BLaER1 (cell line): ENCODE results near the gene ZNF597.
"Not testable (repeated sequence)": the region's sequence is repeated elsewhere in the genome, so short reads cannot be mapped to it uniquely, and the experiment has no call there.

Experiments
- H3K27ac ChIP-seq: shearing (Covaris generic); formaldehyde crosslinking; 2 replicates; pipeline ENCODE4 v1.8.1; 2022
- H3K27me3 ChIP-seq: shearing (Covaris generic); formaldehyde crosslinking; 2 replicates; pipeline ENCODE4 v1.8.1; 2022
- H3K36me3 ChIP-seq: shearing (Covaris generic); formaldehyde crosslinking; 2 replicates; pipeline ENCODE4 v1.8.1; 2022
- H3K4me1 ChIP-seq: shearing (Covaris generic); formaldehyde crosslinking; 2 replicates; pipeline ENCODE4 v1.8.1; 2022
- H3K4me2 ChIP-seq: shearing (Covaris generic); formaldehyde crosslinking; 2 replicates; pipeline ENCODE4 v1.8.1; 2022
- H3K4me3 ChIP-seq: shearing (Covaris generic); formaldehyde crosslinking; 2 replicates; pipeline ENCODE4 v1.8.1; 2022
- H3K9ac ChIP-seq: shearing (Covaris generic); formaldehyde crosslinking; 2 replicates; pipeline ENCODE4 v1.8.1; 2022
- H3K9me3 ChIP-seq: shearing (Covaris generic); formaldehyde crosslinking; 2 replicates; pipeline ENCODE4 v1.8.1; 2022
- H4K20me1 ChIP-seq: shearing (Covaris generic); formaldehyde crosslinking; 2 replicates; pipeline ENCODE4 v1.8.1; 2022
- Cebpa-rat ChIP-seq: shearing (Covaris generic); IDR thresholded peaks from 2 replicates; pipeline ENCODE4 v1.8.1; 2022

Gene ZNF597

DNA sequence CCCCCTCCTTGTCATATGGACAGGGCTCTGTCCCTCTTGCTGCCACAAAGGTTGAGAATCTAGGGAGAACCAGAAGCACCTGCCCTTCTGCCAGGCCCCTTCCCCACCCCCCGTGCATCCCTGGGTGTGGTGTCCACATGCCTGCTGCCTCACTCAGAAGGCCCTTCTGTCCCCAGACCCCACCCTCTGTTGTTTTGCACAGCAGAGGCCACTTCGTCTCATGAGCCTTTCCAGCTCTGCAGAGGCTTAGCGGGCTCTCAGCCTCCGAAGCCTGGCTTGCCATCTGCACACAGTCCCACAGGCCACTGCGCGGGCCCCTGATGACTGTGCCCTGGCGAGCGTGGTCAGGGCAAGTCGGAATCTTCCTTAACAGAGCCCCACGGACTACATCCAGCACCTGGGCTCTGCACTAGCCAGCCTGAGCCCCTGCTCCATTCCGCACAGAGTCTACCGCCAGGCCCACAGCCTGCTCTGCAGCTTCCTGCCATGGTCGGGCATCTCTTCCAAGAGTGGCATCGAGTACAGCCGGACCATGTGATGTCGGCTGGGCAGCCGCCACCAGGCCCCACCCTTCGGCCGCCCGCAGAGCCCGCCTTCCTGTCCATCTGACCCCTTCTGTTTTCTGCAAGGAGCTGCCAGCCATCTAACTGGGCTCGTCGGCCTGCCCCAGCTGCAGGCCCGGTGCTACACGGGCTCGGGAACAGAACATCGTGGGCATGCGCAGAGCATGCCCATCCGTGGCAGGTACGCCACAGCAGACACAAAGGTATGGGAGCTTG is 41.2 kb upstream of the ZNF597 start:
- Histone ChIP-seq H3K4me2 (no peak overlapping the region), H3K4me1 (peaks cover 10% of the 10 kb centered on the region), H3K9ac (no peak overlapping the region), H3K27ac (no peak overlapping the region), H4K20me1 (peaks cover 57% of the 10 kb centered on the region), H3K36me3 (peaks cover 87% of the 10 kb centered on the region), H3K4me3 (no peak overlapping the region), H3K9me3 (no peaks in the 10 kb centered on the region), H3K27me3 (no peaks in the 10 kb centered on the region)
- TF ChIP-seq Cebpa-rat, result no peak

DNA sequence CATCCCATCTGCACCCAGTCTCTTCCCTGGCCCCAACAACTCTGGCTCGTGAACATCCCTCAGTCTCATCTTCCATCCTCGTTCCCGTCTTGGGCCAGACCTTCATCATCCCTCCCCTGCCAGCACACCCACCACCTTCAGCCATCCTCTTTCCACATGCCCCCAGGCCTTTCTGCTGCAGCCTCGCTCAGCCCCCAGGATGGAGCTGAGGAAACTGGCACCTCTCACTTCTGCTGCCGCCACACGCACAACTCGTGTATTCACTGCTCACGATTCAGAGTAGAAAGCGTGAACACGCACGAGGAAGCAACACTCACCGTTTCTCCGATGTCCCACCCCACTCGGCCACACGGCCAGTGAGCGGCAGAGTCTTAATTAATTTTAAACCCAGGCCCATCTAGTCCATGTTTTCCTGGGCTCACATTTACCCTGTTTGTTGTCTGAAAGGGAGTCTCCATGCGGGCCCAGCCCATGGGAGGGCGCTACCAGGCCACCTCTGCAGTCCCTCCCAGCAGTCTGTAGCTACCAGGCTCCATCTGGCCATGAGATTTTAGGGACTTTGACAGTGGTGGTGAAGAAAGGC is 39.4 kb upstream of the ZNF597 start:
- H3K27ac ChIP-seq, result no peak overlapping the region
- no peaks in the 10 kb centered on the region for H3K27me3 ChIP-seq
- no peak overlapping the region for H3K4me3 ChIP-seq
- H4K20me1 ChIP-seq, result peaks cover 74% of the 10 kb centered on the region
- TF ChIP-seq Cebpa-rat, result no peak
- peaks cover 100% of the 10 kb centered on the region for H3K36me3 ChIP-seq
- no peak overlapping the region for H3K9ac ChIP-seq
- no peak overlapping the region for H3K4me2 ChIP-seq
- H3K4me1 ChIP-seq, result peaks cover 4% of the 10 kb centered on the region
- H3K9me3 ChIP-seq, result no peaks in the 10 kb centered on the region

DNA sequence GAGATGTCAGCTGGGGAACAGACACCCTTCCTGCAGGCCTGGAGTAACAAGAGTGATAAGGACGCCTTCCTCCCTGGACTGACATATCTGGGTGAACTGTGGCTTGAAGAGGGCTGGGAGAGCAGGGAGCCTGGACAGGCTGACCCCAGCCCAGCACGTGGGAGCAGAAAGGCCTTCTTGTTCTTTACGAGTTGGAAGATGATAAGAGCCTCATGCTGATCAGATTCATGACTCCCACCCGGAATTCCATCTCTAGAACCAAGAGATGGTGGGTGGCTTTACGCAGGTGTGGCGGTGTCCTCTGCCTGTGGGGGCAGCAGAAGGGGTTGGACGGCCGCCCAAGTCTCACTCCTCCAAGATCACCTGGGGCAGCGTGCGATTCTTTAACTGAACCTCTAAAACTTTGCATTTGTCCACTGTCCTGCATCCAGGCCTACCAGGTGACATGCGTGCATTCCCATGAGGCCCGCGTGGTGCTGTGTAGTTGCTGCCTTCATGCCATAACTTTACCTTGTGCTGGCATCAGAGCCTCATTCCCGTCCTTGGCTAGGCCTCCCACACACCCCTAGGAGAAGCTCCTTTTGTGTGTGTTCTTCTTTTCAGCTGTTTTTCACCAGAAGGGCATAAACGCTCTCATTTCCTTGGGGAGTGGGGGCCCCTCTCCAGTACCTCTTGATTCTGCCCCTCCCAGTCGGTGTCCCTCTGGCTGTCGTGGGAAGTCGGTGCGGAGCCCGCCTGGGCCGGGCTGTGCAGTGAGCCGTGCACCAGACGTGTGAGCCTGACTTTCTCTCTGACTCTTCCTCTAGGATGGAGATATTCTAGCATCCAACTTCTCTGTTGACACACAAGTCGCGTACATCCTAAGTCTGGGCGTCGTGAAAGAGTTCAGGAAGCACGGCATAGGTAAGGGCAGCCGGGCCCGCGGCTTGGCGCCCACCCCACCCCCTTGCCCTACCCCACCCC is 38.7 kb upstream of the ZNF597 start:
- Histone ChIP-seq H3K4me1 (no peaks in the 10 kb centered on the region), H3K9ac (no peak overlapping the region), H3K4me3 (no peak overlapping the region), H3K9me3 (no peaks in the 10 kb centered on the region), H3K36me3 (peaks cover 95% of the 10 kb centered on the region), H3K27ac (no peak overlapping the region), H4K20me1 (peaks cover 82% of the 10 kb centered on the region), H3K4me2 (no peak overlapping the region), H3K27me3 (no peaks in the 10 kb centered on the region)
- TF ChIP-seq Cebpa-rat, result no peak

DNA sequence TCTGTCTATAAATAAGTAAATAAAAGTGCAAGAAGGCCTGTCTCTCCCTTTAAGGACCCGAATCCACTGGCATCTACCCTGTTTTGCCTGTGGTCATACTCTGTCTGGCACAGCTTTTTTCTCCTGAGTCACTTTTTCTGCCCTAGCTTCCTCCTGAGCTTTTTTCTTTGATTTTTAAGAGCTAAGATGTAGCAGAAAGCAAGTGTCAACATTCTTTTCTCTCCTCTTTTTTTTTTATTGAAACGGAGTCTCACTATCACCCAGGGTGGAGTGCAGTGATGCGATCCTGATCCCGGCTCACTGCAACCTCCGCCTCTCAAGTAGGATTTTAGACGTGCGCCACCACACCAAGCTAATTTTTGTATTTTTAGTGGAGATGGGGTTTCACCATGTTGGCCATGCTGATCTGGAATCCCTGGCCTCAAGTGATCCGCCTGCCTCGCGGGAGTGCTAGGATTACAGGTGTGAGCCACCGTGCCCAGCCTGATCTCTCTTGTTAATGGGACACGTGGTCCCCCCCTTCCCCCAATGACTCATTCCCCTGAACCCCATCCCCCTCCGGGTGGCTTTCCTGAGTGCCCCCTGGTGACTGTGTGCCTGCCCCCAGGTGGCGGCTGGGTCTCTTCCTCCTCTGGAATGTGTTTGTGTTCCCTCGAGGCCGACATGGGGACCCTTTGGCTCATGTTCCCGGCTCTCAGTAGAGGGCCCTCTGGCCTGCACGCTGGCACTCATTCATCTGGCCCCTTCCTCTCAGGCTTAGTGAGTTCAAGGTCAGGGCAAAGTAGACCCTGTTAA is 37.8 kb upstream of the ZNF597 start:
- no peaks in the 10 kb centered on the region for H3K4me1 ChIP-seq
- H3K4me2 ChIP-seq, result no peak overlapping the region
- H3K4me3 ChIP-seq, result no peak overlapping the region
- H3K9ac ChIP-seq, result no peak overlapping the region
- peaks cover 88% of the 10 kb centered on the region for H4K20me1 ChIP-seq
- peaks cover 90% of the 10 kb centered on the region for H3K36me3 ChIP-seq
- H3K9me3 ChIP-seq, result no peaks in the 10 kb centered on the region
- no peak overlapping the region for H3K27ac ChIP-seq
- TF ChIP-seq Cebpa-rat, result no peak
- H3K27me3 ChIP-seq, result no peaks in the 10 kb centered on the region

DNA sequence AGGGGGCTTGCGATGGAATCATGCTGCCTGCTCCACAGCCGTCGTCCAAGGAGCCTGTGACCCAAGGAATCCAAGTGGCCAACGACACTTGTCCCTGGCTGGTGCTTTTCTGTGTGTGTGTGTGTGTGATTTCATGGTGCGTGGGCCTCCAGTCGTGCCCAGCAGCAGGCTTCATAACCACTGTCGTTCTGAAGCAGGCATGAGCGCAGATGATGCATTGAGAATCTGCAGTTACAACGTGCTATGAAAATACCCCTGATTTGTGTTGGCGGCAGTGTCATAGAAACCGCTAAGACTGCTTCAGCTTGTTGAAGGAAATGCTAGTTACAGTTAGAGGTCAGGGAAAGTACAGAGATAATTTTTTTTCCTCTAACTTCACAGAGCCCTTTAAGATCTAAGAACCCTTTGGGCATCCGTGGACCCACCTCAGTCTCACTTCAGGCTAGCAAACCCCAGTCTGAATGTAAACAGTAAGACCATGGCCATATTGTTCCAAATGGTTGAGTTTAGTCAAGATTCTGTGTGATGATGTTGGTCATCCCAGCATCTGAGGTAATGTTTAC is 36.4 kb upstream of the ZNF597 start:
- peaks cover 88% of the 10 kb centered on the region for H4K20me1 ChIP-seq
- H3K27ac ChIP-seq, result no peak overlapping the region
- no peaks in the 10 kb centered on the region for H3K27me3 ChIP-seq
- peaks cover 90% of the 10 kb centered on the region for H3K36me3 ChIP-seq
- no peaks in the 10 kb centered on the region for H3K4me1 ChIP-seq
- H3K4me3 ChIP-seq, result no peak overlapping the region
- no peaks in the 10 kb centered on the region for H3K9me3 ChIP-seq
- no peak overlapping the region for H3K4me2 ChIP-seq
- no peak for TF ChIP-seq Cebpa-rat
- H3K9ac ChIP-seq, result no peak overlapping the region

DNA sequence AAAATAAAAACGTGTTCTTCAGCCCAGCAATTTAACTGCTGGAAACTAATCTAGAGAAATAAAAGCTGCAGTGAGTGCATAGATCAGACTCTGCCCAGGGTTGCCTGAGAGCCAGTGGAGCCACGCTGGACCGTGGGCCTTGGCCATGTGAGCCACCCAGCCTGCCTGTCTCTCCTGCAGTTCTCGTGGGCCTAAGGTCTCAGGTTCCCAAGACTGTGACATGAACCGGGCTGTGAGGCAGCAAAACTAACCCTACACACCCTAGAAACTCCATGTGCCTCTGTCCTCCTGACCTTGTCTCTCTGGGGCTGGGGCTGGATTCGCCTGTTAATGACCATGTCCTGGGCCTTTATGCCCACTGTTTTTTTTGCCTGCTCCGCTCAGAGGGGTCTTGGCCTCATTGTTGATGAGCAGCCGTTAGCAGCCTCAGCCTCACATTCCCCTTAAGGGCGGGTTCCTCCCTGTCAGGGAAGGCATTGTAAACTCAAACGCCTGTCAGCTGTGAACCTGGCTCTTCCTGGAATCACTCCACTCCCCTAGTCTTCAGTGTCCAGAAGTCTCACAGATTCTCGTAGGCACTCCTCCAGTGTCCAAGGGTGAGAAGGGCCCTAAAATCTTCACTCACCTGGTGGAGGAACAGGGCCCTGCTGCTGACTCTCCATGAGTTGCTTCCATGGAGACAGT is 35.1 kb upstream of the ZNF597 start:
- Histone ChIP-seq H4K20me1 (peaks cover 89% of the 10 kb centered on the region), H3K9ac (no peak overlapping the region)

DNA sequence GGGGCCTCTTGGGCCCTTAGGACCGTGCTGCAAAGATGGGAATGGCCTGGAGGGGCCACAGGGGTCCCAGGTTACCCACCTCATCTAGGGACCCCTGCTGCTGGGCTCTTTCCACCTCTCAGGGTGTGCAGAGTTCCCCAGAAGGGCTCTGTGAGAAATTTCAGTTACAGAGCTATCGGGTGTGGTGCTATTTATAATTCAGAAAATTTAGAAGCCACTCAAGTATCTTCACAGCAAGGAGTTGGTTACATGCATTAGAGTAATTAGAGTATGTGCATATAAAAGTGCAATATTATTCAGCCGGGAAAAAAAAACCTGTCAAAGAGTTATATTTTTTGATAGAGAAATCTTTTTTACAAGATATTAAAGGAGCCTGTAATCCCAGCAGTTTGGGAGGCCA is 33.1 kb upstream of the ZNF597 start:
- no peak overlapping the region for H3K4me2 ChIP-seq

More for the DNA sequence above, 35.1 kb upstream of the ZNF597 start:
- Histone ChIP-seq H3K27ac (no peak overlapping the region), H3K36me3 (peaks cover 87% of the 10 kb centered on the region), H3K4me3 (no peak overlapping the region), H3K27me3 (no peaks in the 10 kb centered on the region), H3K9me3 (peaks cover 4% of the 10 kb centered on the region), H3K4me1 (no peaks in the 10 kb centered on the region), H3K4me2 (no peak overlapping the region)
- TF ChIP-seq Cebpa-rat, result no peak

DNA sequence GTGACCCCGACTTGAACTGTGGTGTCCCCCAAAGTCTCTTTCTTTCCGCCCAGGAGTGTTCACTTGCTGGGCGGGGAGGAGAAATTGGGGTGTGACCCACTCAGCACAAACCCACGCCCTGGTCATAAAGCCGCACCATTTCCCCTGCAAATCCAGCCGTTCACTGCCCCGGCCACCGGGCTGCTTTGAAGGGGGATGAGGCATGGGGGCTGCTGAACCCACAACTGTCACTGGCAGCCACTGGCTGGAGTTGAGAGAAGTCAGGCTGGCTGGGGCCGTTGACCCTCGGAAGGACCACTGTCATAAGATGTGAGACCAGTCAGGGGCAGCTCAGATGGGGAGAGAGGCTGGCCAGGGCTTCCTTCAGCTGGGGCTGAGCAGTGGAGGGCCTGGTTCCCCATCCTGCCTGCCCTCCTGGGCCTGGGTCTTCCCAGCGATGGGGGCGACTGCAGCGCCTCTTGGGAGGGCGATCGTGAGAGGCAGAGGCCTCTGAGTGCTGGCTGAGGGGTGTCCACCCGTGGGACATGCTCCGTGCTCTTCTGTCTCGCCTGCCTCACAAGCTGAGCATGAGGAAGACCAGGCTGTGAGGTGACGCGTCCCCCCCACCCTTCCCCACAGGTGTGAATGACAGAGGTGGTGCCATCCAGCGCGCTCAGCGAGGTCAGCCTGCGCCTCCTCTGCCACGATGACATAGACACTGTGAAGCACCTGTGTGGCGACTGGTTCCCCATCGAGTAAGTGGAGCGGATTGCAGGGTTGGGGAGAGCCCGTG is 32.5 kb upstream of the ZNF597 start:
- no peak overlapping the region for H3K27ac ChIP-seq
- H3K4me1 ChIP-seq, result no peaks in the 10 kb centered on the region
- H4K20me1 ChIP-seq, result peaks cover 100% of the 10 kb centered on the region
- peaks cover 87% of the 10 kb centered on the region for H3K36me3 ChIP-seq
- no peaks in the 10 kb centered on the region for H3K27me3 ChIP-seq
- H3K4me2 ChIP-seq, result no peak overlapping the region
- H3K4me3 ChIP-seq, result no peak overlapping the region
- no peak for TF ChIP-seq Cebpa-rat
- peaks cover 30% of the 10 kb centered on the region for H3K9me3 ChIP-seq
- no peak overlapping the region for H3K9ac ChIP-seq

More for the DNA sequence above, 33.1 kb upstream of the ZNF597 start:
- Histone ChIP-seq H3K36me3 (peaks cover 87% of the 10 kb centered on the region), H3K27ac (no peak overlapping the region), H3K27me3 (no peaks in the 10 kb centered on the region), H3K4me3 (no peak overlapping the region), H4K20me1 (peaks cover 100% of the 10 kb centered on the region), H3K9me3 (peaks cover 23% of the 10 kb centered on the region), H3K9ac (no peak overlapping the region), H3K4me1 (no peaks in the 10 kb centered on the region)
- TF ChIP-seq Cebpa-rat, result no peak

DNA sequence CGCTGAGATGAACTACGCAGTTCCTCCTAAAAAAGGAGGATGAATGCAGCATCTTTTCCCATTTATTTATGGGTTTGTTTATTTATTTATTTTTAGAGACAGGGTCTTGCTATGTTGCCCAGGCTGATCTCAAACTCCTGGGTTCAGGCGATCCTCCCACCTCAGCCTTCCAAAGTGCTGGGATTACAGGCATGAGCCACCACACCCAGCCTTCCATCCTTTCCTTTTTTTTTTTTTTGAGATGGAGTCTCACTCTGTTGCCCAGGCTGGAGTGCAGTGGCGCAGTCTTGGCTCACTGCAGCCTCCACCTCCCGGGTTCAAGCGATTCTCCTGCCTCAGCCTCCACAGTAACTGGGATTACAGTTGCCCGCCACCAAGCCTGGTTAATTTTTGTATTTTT is 31.6 kb upstream of the ZNF597 start:
- H3K4me1 ChIP-seq, result not testable (repeated sequence)
- H4K20me1 ChIP-seq, result peaks cover 100% of the 10 kb centered on the region

More for the DNA sequence above, 31.6 kb upstream of the ZNF597 start:
- peaks cover 39% of the 10 kb centered on the region for H3K9me3 ChIP-seq
- not testable (repeated sequence) for H3K4me3 ChIP-seq, H3K27ac ChIP-seq, H3K9ac ChIP-seq, H3K4me2 ChIP-seq, H3K27me3 ChIP-seq
- peaks cover 87% of the 10 kb centered on the region for H3K36me3 ChIP-seq
